ENCODE results near the gene PEPD.

Gene PEPD

DNA sequence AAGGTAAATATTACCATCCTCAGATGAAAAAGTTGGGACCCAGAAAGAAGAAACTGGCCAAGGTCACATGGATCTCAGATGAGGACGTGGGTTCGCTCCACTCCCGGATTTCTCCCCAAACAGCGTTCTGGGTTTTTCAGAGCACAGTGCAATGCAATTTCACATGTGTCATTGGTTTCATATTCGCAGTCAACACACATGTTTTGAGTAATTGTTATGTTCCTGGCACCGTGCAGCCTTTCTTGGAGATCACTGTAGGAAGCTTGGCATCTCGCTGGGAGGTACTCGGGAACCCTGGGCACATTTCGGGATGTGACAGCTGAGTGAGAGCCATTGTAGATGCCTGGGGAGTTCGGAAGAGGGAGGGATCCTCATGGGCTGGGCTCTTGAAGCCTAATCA is 174.3 kb downstream of the PEPD start:
- H3K27ac ChIP-seq (replicated peaks), result no peak overlapping the region
- no peak overlapping the region for H3K4me3 ChIP-seq (replicated peaks; ENCODE audit: insufficient read depth, low read length)
- DNase-seq (ENCODE audit: low read depth in 1 of 2, low spot score in 1 of 2), result no peak
- TF ChIP-seq GABPA (IDR thresholded peaks at IDR 0.05; ENCODE audit: low read depth) (no peak), SPI1 (IDR thresholded peaks at IDR 0.05; ENCODE audit: borderline replicate concordance, low read depth) (no peak), POLR2AphosphoS5 (IDR thresholded peaks at IDR 0.05; ENCODE audit: low read depth) (no peak), REST (IDR thresholded peaks at IDR 0.05; ENCODE audit: insufficient replicate concordance, low read depth) (no peak)
- TF ChIP-seq, protein P1, sequence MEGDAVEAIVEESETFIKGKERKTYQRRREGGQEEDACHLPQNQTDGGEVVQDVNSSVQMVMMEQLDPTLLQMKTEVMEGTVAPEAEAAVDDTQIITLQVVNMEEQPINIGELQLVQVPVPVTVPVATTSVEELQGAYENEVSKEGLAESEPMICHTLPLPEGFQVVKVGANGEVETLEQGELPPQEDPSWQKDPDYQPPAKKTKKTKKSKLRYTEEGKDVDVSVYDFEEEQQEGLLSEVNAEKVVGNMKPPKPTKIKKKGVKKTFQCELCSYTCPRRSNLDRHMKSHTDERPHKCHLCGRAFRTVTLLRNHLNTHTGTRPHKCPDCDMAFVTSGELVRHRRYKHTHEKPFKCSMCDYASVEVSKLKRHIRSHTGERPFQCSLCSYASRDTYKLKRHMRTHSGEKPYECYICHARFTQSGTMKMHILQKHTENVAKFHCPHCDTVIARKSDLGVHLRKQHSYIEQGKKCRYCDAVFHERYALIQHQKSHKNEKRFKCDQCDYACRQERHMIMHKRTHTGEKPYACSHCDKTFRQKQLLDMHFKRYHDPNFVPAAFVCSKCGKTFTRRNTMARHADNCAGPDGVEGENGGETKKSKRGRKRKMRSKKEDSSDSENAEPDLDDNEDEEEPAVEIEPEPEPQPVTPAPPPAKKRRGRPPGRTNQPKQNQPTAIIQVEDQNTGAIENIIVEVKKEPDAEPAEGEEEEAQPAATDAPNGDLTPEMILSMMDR (IDR thresholded peaks at IDR 0.05; ENCODE audit: insufficient read depth, low read length), result no peak
- no peaks in the 10 kb centered on the region for H3K27me3 ChIP-seq (ENCODE audit: insufficient read depth, poor library complexity, severe bottlenecking)

GRCh38 chr19:33346665-33347064 is 174.9 kb downstream of the PEPD start:
- Histone ChIP-seq H3K4me3 (replicated peaks; ENCODE audit: insufficient read depth, low read length) (no peak overlapping the region), H3K27me3 (ENCODE audit: insufficient read depth, poor library complexity, severe bottlenecking) (no peaks in the 10 kb centered on the region), H3K27ac (replicated peaks) (no peak overlapping the region)
- DNase-seq (ENCODE audit: low read depth in 1 of 2, low spot score in 1 of 2), result no peak
- TF ChIP-seq, protein P1 (IDR thresholded peaks at IDR 0.05; ENCODE audit: insufficient read depth, low read length), result no peak
- TF ChIP-seq POLR2AphosphoS5 (IDR thresholded peaks at IDR 0.05; ENCODE audit: low read depth) (no peak), REST (IDR thresholded peaks at IDR 0.05; ENCODE audit: insufficient replicate concordance, low read depth) (no peak), SPI1 (IDR thresholded peaks at IDR 0.05; ENCODE audit: borderline replicate concordance, low read depth) (no peak), GABPA (IDR thresholded peaks at IDR 0.05; ENCODE audit: low read depth) (no peak)

- H3K27ac ChIP-seq (replicated peaks), result no peak overlapping the region
- TF ChIP-seq REST (IDR thresholded peaks at IDR 0.05; ENCODE audit: insufficient replicate concordance, low read depth) (no peak), SPI1 (IDR thresholded peaks at IDR 0.05; ENCODE audit: borderline replicate concordance, low read depth) (no peak), GABPA (IDR thresholded peaks at IDR 0.05; ENCODE audit: low read depth) (no peak), POLR2AphosphoS5 (IDR thresholded peaks at IDR 0.05; ENCODE audit: low read depth) (no peak)
- TF ChIP-seq, protein P1 (IDR thresholded peaks at IDR 0.05; ENCODE audit: insufficient read depth, low read length), result no peak
- no peak for DNase-seq (ENCODE audit: low read depth in 1 of 2, low spot score in 1 of 2)
- H3K27me3 ChIP-seq (ENCODE audit: insufficient read depth, poor library complexity, severe bottlenecking), result no peaks in the 10 kb centered on the region
- no peak overlapping the region for H3K4me3 ChIP-seq (replicated peaks; ENCODE audit: insufficient read depth, low read length)
These were observed 176.4 kb downstream of the PEPD start for GRCh38 chr19:33345163-33345562.

Data from HL-60 (cell line).